ENCODE data around the gene PRR20G. TPM values are rescaled to one million over a fixed set of nuclear protein-coding genes. Genes with fewer than 3 reads are reported as not detected.

The PRR20G gene
- polyA plus RNA-seq, 1 donor from 2014 or later: not detected

- no peak overlapping the region for H3K4me2 ChIP-seq (ENCODE audit: low read length)
- no peaks in the 10 kb centered on the region for H3K36me3 ChIP-seq (ENCODE audit: insufficient read depth, low read length)
- H3F3A ChIP-seq (ENCODE audit: insufficient read depth, low read length, poor library complexity, severe bottlenecking): no peaks in the 10 kb centered on the region
- no peaks in the 10 kb centered on the region for H3K27me3 ChIP-seq (ENCODE audit: insufficient read depth, low read depth, low read length)
- no peak overlapping the region for H3K4me3 ChIP-seq (ENCODE audit: low read length)
- no peak overlapping the region for H3K9ac ChIP-seq (ENCODE audit: low read length)
- TF ChIP-seq TAF1 (IDR thresholded peaks at IDR 0.05; ENCODE audit: low read depth) (no peak), CTCF (IDR thresholded peaks at IDR 0.05; ENCODE audit: poor library complexity, severe bottlenecking) (no peak), POLR2AphosphoS5 (IDR thresholded peaks at IDR 0.05) (no peak), RAD21 (conservative IDR thresholded peaks at IDR 0.05) (no peak), EP300 (conservative IDR thresholded peaks at IDR 0.05; ENCODE audit: poor library complexity, severe bottlenecking) (no peak), SMC3 (conservative IDR thresholded peaks at IDR 0.05; ENCODE audit: poor library complexity) (no peak)
- no peaks in the 10 kb centered on the region for H3K9me3 ChIP-seq (ENCODE audit: low read length)
- no peaks in the 10 kb centered on the region for H3K9me2 ChIP-seq (ENCODE audit: insufficient read depth, low read length)
- no peak overlapping the region for H3K27ac ChIP-seq (ENCODE audit: low read length)
- no peaks in the 10 kb centered on the region for H3K79me2 ChIP-seq (replicated peaks; ENCODE audit: insufficient read depth, low read length)
- no peak overlapping the region for H2AFZ ChIP-seq (ENCODE audit: low read depth, low read length)
- no peaks in the 10 kb centered on the region for H4K20me1 ChIP-seq (ENCODE audit: insufficient read depth)
Observed at GRCh38 chr3:127277561-127277960, 10.3 kb downstream of the PRR20G start.

GRCh38 chr3:127276995-127277394 lies 10.9 kb downstream of the PRR20G start:
- no peak overlapping the region for H3K9ac ChIP-seq (ENCODE audit: low read length)
- no peaks in the 10 kb centered on the region for H3K36me3 ChIP-seq (ENCODE audit: insufficient read depth, low read length)
- no peaks in the 10 kb centered on the region for H3K79me2 ChIP-seq (replicated peaks; ENCODE audit: insufficient read depth, low read length)
- no peaks in the 10 kb centered on the region for H3K9me3 ChIP-seq (ENCODE audit: low read length)
- TF ChIP-seq EZH2 (IDR thresholded peaks at IDR 0.05; ENCODE audit: borderline replicate concordance, insufficient read depth, low read length, poor library complexity, severe bottlenecking): no peak
- TF ChIP-seq MXI1 (conservative IDR thresholded peaks at IDR 0.05; ENCODE audit: poor library complexity, severe bottlenecking): no peak
- TF ChIP-seq POLR2AphosphoS5 (IDR thresholded peaks at IDR 0.05): no peak
- TF ChIP-seq SMC3 (conservative IDR thresholded peaks at IDR 0.05; ENCODE audit: poor library complexity): no peak
- TF ChIP-seq REST (IDR thresholded peaks at IDR 0.05; ENCODE audit: borderline replicate concordance): no peak
- no peak for TF ChIP-seq RAD21 (conservative IDR thresholded peaks at IDR 0.05)
- TF ChIP-seq CTCF (IDR thresholded peaks at IDR 0.05; ENCODE audit: poor library complexity, severe bottlenecking): no peak
- no peak for TF ChIP-seq TAF1 (IDR thresholded peaks at IDR 0.05; ENCODE audit: low read depth)
- no peak for TF ChIP-seq EP300 (conservative IDR thresholded peaks at IDR 0.05; ENCODE audit: poor library complexity, severe bottlenecking)
- no peak overlapping the region for H3K4me2 ChIP-seq (ENCODE audit: low read length)
- H3K4me3 ChIP-seq (ENCODE audit: low read length): no peak overlapping the region
- no peaks in the 10 kb centered on the region for H3K27me3 ChIP-seq (ENCODE audit: insufficient read depth, low read depth, low read length)
- H4K20me1 ChIP-seq (ENCODE audit: insufficient read depth): no peaks in the 10 kb centered on the region
- H3K27ac ChIP-seq (ENCODE audit: low read length): no peak overlapping the region
- no peak overlapping the region for H2AFZ ChIP-seq (ENCODE audit: low read depth, low read length)
- H3K9me2 ChIP-seq (ENCODE audit: insufficient read depth, low read length): no peaks in the 10 kb centered on the region
- H3F3A ChIP-seq (ENCODE audit: insufficient read depth, low read length, poor library complexity, severe bottlenecking): no peaks in the 10 kb centered on the region

Data from neural cell (in vitro differentiated cells).